ENCODE measurements around the gene GLIS1.

The GLIS1 gene

DNA sequence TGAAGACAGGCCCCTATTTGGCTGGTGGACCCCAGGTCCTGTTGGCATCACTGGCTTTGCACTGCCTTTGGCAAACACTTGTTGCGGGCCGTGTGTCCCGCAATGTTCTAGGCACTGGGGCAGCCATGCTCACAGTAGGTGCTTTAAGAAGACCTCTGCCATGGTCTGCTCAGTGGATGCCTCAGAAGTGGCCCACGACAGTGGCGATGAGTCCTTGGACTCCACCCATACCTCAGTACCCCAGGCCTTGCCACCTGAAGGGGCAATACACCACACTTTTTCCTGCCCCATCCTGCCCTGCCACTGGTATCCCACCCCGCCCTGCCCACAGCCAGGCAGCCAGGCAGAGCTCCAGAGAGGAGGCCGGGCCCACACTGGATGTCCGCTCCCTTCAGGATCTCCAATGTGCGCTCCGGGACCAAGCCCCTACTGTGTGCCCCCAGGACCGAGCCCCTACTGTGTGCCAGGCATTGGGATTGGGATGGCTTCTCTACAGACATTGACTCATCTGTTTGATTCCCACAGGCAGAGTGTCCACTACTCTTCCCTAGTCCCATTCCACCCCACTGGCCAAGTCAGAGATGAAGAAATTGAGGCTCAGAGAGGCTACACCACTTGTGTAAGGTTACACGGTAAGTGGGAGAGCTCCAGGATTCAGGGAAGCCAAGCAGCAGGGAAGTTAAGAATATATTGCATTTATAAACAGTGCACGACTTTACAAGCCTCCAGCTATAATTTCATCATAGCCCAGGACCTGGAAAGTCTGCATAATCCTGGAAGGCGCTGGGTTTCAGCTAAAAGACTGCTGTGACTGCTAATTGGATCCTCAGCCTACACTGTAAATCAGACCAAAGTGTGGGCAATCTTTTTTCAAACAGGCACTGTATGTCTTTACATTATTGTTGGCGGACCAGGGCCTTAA, 178.1 kb downstream of the GLIS1 start:
- DNase-seq (ENCODE audit: low read depth): no peak
- no peak overlapping the region for H3K4me3 ChIP-seq (ENCODE audit: low read depth, low read length)
- TF ChIP-seq, protein P1, sequence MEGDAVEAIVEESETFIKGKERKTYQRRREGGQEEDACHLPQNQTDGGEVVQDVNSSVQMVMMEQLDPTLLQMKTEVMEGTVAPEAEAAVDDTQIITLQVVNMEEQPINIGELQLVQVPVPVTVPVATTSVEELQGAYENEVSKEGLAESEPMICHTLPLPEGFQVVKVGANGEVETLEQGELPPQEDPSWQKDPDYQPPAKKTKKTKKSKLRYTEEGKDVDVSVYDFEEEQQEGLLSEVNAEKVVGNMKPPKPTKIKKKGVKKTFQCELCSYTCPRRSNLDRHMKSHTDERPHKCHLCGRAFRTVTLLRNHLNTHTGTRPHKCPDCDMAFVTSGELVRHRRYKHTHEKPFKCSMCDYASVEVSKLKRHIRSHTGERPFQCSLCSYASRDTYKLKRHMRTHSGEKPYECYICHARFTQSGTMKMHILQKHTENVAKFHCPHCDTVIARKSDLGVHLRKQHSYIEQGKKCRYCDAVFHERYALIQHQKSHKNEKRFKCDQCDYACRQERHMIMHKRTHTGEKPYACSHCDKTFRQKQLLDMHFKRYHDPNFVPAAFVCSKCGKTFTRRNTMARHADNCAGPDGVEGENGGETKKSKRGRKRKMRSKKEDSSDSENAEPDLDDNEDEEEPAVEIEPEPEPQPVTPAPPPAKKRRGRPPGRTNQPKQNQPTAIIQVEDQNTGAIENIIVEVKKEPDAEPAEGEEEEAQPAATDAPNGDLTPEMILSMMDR (IDR thresholded peaks at IDR 0.05; ENCODE audit: low read depth, low read length, missing control alignments): no peak

DNA sequence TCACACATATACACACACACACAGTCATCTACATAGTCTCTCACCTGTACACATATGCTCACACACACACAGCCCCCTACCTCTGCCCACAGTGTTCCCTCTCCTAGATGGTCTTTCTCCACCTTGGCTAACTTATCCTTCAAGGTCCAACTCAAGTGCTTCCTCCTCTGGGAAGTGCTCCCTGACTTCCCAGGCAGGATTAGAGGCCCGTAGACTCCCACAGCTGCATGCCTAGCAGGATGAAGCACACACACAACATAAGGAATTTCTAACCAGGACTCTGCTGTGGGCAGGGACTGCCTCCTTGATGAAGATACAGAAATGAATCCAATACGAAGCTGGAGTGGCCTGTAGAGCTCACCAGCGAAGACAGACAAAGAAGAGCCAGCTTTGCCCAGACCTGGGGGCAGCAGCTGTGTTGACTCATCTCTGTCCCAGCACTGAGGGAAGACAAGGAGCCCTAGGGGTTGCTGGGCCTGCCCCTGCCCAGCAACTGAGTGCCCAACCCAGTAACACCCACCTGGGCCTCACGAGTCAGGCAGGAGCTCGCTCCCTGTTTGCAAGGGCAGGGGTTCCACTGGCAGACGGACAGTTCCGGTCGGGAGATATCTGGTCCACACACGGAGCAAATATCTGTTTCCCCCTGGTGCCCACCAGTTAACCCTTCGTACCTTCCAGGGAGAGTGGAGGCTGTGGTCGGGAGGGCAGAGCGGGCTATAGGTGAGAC, 178.9 kb downstream of the GLIS1 start:
- TF ChIP-seq, protein P1 (IDR thresholded peaks at IDR 0.05; ENCODE audit: low read depth, low read length, missing control alignments): no peak
- H3K4me3 ChIP-seq (ENCODE audit: low read depth, low read length): no peak overlapping the region
- no peak for DNase-seq (ENCODE audit: low read depth)

DNA sequence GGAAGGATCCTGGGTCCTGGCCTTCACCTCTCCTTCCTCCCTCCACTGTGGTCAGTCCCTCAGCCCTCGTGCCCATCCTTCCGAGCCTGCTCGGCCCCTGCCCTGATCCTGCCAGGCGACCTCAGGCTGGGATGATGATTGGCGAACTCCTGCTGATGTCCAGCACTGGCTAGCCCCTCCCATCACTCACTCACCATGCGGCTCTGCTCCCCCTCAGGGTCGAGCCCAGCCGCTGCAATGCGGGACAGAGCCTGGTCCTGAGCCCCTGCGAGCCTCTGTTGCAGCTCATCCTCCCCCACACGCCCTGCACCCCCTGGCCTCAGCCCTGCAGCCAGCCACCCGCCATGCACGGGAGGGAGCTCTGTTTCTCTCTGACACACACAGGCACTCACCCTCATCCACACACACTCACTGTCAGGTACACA, 179.6 kb downstream of the GLIS1 start:
- DNase-seq (ENCODE audit: low read depth): no peak
- no peak overlapping the region for H3K4me3 ChIP-seq (ENCODE audit: low read depth, low read length)
- TF ChIP-seq, protein P1 (IDR thresholded peaks at IDR 0.05; ENCODE audit: low read depth, low read length, missing control alignments): no peak

DNA sequence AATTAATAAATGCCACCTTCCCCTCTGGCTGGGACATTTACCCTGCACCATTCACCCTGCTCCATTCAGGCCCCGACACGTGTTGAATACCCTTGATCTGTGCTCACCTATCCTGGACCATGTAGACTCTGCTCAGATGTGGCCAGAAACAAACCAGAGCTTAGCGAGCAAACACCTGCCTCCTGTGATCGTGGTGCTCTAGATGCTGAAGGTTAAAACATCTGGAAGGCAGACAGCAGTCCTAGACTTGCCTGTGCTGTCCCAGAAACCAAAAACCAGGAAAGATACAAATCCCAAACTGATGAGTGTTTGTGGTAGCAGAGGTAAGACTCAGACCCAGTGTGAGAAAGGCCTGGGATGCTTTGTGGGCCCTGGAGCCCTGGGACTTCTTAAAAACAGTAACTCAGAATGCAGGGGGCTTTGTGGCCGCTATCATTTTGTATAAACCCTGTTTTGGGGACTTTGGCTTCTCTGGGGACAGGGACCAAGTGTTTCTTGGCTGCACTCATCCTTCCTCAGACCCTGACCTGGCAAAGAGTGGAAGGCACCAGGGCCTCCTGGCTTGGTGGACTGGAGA, 180.1 kb downstream of the GLIS1 start:
- TF ChIP-seq, protein P1 (IDR thresholded peaks at IDR 0.05; ENCODE audit: low read depth, low read length, missing control alignments): no peak
- no peak for DNase-seq (ENCODE audit: low read depth)
- no peak overlapping the region for H3K4me3 ChIP-seq (ENCODE audit: low read depth, low read length)

DNA sequence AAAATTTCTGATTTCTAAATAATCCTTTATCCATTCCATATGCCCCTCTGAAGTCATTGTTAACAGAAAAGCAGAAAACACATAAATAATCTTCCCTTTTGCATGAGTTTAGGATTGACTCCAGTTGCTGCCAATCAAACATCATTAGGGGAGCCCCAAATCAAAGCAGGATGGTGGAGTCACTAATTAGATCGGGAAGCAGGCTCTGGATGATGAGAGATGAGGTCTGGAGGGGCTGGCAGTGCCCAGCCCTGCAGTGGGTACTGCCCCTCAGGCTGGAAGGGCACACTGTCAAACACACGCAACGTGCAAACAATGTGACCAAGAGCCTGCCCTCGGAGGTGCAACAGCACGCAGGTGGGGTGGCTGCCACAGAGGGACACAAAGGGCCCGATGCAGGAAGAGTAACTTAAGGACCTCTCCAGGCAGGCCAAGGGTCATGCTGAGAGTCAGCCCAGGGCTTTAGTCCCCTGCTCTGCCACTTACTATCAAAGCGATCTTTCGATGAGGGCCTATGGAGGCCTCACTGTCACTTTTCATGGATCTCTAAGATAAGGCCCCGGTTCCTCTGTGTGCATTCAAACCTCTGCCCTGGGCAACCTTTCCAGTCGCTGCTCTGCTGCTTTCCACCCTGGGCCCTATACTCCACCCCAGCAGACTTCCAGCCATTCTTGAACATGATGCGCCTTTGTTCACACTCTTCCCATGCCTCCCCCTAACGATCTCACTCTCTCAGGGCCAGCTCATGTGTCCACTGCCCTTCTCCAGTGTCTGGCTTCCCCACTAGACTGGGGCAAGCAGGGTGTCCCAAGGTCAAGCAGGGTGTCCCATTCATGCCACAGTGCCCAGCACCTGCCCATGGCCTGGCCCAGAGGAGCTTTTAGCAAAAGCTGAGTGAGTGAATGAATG, 180.9 kb downstream of the GLIS1 start:
- H3K4me3 ChIP-seq (ENCODE audit: low read depth, low read length): no peak overlapping the region
- DNase-seq (ENCODE audit: low read depth): no peak
- TF ChIP-seq, protein P1 (IDR thresholded peaks at IDR 0.05; ENCODE audit: low read depth, low read length, missing control alignments): no peak

DNA sequence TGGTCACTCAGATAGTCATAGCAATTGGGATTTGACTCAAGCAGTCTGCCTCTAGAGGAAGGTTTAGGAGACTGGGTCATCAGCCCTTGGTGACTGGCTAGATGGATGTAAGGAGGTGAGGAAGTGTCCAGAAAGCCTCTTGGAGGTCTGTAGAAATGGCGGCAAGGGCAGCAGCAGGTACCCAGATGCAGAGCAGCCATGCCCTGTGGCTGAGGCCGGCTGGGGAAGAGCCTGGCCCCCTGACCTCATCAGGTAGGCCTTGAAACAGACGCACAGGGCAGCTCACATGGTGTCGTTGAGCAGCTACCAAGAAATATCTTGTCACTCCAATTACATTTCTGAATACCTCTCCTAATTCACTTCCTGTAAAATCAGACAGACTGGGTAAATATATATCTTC, 181.6 kb downstream of the GLIS1 start:
- TF ChIP-seq, protein P1 (IDR thresholded peaks at IDR 0.05; ENCODE audit: low read depth, low read length, missing control alignments): no peak
- no peak for DNase-seq (ENCODE audit: low read depth)
- H3K4me3 ChIP-seq (ENCODE audit: low read depth, low read length): no peak overlapping the region
